GM19043 (cell line): ENCODE measurements around the gene ADAMTSL3.

Experiments used
- ATAC-seq: cut with Tn5 transposase; IDR thresholded peaks from one replicate; pipeline ENCODE4 v1.9.1; 2021; ENCODE audit warnings: low read depth; ENCODE audit not compliant: unreplicated experiment

Gene ADAMTSL3

DNA sequence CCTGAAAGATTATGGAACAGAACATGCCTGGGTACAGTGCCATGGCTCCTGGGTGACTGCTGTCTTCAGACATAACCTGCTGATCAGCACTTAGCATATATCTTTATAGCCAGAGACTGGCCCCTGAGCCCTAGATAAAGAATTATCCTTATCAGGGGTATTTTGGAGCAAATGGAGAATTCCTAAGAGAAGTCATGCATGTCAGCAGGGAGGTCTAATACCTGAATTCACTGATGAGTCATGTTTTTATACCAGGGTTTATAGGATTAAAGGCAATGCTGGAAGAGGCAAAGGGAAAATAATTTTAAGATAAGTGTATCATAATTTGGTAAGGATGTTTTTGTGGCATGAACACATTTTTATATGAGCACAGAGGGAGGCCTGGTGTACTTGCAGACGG, 159.8 kb downstream of the ADAMTSL3 start:
- ATAC-seq = no peak

DNA sequence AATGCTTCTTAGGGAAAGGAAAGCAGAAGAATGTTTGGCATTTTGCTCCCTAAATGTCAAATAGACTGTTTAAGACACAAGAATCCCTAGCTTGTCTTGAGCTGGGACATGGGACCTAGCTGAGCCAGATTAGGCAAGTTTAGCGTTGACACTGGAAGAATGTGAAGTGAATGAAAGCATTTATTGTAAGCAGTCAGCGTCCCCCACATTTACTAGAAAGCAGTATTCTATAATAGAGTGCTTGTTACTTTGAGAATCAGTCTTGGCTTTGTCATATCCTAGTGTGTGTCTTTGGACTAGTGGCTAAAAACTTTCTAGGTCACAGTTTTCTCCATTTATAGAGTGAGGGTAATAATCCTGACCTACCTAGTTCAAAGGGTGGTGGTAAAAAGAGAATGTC, 161.6 kb downstream of the ADAMTSL3 start:
- ATAC-seq = no peak

DNA sequence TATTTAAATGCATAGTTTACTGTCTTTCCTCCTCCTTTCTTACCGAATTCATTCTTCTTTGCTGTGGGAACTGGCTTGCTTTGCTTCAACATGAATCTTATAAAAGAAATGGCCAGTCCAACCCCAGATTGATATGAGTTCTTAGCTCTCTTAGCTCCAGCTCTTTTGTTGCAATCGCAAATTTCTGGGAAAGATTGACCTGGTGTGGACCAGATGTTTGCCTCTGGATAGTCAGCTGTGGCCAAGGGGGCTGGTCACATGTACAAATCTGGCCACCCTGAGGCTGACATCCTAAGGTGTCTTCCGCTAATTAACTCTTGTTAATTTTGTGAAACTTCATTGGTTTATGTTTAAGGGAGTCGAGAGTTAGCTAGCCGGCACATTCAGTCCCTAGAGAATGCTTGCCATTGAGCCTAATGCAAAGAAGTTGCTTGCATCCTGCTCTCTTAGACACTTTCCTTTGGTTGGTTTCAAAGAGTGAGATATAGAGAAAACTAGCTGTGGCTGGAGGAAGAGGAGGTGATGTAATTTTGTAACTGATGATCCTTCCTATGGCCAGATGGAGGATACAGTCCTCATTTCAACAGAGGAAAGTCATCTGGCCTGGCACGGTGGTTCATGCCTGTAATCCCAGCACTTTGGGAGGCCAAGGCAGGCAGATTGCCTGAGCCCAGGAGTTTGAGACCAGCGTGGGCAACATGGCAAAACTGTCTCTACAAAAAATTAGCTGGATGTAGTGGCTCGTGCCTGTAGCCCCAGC, 162.4 kb downstream of the ADAMTSL3 start:
- ATAC-seq = no peak

DNA sequence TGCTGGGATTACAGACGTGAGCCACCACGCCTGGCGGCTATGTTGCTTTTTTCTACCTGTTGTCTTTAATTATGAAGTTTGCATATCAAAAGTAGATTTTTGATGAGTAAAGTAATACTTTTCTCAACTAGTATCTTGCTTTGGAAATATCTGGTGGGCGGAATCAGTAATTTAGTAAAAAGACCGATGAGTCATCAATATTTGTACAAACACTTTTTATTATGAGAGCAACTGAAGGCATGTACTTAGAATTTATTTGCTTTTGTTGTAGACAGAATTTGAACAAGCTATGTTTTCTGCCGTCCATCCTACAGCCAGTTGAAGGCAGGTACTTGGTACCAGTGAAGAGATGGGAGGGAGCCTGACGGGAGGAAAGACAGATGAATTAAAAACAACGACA, 164.7 kb downstream of the ADAMTSL3 start:
- ATAC-seq = no peak

DNA sequence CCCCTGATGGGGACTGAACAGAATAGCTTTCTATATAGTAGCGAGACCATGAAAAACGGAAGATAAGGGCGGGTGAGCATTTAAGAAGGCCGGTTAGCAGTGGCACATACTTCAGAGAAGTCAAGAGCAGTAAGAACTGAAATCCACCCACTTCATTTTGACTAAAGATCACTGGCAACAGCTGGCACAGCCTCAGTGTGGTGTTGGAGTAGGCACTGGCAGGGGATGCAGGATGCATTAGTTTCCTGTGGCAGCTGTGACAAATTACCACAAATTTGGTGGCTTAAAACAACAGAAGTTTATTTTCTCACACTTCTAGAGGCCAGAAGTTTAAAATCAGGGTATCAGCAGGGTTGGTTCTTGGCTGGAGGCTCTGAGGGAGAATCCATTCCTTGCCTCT, 176.5 kb downstream of the ADAMTSL3 start:
- no peak for ATAC-seq

DNA sequence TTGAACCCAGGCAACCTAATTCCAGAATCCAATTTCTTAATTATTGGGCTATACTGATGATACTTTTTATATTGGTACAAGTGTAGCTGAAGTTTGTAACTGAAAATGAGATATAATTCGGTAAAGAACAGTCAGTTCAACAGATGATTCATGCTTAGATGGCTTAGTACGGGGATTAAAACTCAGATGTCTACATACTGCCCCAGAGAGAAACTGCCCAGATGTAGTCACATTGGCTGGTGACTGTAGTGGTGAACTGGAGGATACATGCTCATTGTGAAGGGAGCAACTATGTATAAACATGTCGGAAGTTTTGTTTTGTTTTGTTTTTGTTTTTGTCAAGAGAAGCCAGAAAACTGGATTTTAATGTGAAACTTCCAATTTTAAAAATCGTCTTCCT, 179.6 kb downstream of the ADAMTSL3 start:
- no peak for ATAC-seq

DNA sequence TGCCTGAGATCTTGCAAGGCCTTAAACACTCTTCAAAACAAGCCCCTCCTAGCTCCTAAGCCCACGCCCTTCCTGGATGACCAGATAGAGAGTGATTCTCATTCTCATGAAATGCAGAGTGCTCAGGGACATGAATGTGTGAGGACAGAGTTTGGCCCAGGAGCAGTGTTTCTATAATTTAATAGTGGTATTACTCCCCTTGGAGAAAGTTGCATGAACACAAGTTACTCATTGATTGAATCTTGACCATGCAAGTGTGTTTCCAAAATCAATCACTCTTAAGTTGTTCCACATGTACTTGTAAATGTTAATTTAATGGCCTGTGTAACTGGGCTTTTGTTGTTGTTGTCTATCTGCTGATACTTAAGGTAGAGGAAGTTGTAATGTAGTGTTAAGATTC, 181.6 kb downstream of the ADAMTSL3 start:
- no peak for ATAC-seq

DNA sequence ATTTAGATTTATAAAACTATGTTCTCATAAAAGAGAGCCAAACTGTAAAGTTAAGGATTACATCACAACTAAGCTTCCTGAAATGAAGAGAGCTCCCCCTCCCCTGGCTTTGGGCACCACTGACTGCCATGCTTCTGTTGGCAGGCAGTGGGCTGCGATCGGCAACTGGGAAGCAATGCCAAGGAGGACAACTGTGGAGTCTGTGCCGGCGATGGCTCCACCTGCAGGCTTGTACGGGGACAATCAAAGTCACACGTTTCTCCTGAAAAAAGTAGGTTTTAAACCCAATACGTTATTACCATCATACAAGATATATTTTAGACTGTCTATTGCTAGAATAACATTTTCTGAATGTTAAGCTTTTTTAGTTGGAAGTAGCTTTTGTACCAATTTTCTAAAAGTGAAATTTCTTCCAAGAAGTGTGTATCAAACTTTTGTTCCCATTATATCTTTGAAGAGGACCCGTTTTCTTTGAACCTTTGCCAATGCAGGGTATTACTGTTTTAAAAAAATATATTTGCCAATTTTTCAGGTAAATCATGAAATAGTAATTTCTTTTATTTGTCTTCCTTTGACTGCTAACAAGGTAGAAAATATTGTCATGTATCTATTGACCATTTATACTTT, 184.1 kb downstream of the ADAMTSL3 start:
- ATAC-seq = no peak

DNA sequence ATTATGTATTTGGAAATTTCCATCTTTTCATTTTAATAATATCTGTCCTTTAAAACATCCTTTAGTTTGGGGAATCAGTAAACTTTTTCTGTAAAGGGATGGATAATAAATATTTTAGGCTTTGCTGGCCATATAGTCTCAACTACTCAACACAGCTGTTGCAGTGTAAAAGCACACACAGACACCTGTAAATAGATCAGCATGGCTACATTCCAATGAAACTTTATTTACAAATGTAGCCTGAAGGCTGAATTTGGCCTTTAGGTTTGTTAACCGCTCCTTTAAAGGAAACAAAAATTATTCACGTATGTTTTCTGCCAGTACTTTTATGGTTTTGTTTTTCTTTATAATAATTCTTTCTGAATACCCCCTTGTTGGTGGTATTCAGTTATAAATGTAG, 184.8 kb downstream of the ADAMTSL3 start:
- ATAC-seq = no peak

DNA sequence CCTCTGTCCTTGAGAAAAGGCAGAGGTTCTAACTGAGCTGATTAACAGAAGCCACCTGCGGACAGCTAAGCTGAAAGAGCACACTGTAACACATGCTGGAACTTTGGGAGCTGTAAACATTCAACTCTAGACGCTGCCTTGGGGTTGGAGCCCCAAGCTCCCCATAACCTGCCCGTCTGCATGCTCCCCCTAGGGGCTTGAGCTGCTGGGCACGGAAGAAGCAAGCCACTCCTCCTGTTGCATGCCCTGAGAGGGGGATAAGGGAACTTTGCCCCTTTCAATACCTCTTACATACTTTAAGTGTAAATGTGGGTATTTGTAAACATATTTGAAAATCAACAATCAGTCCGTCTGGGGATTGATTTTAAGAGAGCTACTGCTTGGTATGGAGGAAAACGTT, 188.4 kb downstream of the ADAMTSL3 start:
- no peak for ATAC-seq

DNA sequence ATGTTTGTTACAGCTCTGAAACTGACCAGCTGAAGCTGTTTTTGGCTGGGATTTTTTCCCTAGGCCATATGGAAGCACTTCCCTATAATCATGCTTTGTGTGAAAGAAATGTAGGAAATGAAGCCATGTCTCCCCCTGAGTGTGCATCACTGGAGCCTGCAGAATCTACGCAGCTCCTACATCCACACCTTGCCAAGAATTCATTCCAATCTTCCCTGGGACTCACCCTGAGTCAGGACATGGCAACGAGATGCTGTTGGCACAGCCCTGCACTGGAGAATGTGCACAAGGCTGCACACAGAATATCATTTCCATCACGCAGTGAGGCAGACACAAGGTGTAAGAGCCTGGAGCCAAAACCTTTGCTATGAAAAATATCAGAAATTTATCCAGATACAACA, 189.5 kb downstream of the ADAMTSL3 start:
- ATAC-seq = no peak

DNA sequence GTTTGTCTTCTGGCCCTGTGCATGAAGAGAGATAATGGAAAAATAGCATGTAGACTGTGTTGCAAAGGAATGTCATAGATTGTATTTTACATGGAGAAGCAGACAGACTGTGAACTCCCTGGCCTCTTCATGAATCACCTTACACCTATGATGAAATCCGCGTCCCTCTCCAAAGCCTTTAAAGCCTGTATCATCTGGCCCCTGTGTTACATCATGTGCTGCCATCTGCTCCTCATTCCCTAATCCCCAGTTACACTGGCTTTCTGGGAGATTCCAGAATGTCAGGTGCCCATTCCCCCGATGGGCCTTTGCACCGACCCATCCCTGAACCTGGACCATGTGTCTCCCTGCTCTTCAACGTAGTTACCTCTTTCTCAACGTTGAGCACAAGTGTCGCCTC, 190.8 kb downstream of the ADAMTSL3 start:
- no peak for ATAC-seq

DNA sequence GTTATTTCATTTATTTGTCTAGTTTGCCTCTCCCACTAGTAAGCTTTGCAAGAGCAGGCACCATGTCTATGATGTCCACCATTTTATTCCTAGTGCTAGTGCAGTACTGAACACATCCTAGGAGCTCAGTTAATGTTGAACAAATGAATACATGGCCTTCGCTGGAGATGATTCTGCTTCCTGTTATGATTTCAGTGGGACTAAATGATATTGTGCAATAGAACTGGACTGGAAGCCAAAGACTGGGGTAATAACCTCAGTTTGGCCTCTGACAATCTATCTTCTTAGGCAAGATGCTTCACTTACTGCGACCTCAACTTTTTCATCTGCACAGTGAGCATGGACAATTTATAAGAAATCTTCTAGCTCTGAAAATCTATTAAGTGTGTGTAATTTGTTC, 191.3 kb downstream of the ADAMTSL3 start:
- ATAC-seq = no peak

DNA sequence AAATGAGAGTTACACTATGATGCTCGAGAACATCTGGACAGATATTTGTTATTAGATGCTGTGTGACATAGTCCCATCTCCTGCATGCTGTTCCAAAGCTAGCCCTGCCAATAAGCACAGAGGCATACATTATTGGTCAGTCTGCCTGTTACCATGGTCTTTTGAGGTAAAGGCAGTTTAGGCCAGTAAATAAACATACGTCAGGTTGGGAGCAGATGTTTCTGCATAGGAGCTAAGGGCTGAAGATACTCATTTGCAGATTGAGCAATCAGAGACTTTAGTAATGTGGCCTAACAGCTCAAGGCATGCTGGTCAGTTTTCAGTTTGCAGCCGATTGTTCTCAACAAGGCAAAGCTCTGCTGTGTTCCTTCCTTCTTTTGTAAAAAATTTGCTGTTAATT, 192.9 kb downstream of the ADAMTSL3 start:
- no peak for ATAC-seq

DNA sequence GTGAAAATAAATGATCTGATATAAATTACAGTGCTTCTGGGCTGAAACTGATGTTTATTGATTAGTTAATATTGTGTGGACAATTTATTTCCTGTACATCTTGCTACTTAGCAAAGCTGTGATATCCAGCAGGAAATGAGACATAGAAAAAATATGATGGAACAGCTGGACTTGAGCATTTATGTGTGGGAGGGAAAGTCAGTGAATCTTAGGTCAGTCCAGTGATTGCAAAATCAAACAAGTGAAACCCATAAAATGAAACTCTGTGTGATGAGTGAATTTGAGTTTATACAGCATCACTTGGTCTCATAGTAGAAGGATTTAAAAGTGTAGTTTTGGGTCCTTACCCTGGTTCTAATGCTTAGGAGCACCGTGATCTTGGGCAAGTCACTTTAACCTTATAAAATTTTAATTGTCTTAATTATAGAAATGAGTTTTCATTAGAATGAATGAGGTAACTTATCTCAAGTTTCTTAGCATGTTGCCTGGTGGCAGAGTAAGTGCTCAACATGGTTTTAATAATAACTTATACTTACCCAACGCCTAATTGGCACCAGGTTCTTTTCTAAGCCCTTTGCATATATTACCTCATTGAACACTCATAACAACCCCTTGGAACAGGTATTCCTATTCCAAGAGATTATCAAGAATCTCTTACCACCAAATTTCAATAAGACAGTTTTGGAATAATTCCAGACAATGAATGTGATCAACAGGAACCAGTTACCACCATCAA, 194.6 kb downstream of the ADAMTSL3 start:
- no peak for ATAC-seq

DNA sequence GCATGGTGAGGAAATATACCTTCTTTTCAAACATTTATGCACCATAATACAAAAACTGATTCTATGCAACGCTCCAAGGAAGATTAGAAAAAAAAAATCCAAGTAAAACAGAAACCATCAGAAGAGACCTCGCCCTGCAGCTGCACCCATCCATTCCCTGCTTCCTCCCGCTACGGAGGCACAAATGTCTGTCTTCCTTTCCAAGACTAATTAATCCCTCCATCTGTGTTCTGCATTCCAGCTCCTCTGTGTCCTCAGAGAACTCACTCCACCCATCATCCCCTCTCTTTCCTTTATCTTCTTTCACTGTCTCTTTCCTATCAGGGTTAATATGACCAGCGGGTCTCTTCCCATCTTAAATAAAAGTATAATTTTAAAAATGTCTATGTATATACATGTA, 196.1 kb downstream of the ADAMTSL3 start:
- ATAC-seq = no peak

DNA sequence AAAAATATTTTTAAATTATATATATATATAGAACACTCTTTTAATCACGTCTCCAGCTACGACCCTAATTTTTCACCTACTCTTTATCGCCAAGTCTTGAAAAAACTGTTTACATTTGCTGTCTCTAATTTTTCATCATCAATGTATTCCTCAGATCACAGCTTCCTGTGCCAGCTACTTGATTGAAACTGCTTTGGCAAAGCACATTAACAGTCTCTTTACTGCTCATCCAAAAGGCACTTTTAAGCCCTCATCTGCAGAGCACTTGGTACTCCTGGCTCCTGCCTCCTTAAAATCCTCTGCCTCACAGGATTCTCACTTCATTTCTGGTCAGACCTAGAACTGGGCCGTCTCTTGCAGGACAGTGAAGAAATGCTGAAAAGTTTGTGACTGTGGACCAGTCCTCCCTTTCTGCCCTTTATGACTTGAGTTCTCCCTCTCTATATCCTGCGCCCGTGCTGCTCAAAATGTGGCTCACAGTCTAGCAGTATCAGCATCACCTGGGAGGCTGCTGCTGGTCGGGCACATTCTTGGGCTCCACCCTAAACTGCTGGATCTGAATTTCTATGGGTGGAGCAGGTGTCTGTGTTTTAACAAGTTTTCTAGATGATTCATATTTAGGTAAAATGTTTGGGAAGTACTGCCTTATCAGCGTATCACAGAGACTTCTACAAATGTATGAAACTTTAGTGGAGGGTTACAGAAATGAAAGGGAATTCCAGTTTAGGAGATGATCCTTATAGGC, 196.8 kb downstream of the ADAMTSL3 start:
- ATAC-seq = no peak

DNA sequence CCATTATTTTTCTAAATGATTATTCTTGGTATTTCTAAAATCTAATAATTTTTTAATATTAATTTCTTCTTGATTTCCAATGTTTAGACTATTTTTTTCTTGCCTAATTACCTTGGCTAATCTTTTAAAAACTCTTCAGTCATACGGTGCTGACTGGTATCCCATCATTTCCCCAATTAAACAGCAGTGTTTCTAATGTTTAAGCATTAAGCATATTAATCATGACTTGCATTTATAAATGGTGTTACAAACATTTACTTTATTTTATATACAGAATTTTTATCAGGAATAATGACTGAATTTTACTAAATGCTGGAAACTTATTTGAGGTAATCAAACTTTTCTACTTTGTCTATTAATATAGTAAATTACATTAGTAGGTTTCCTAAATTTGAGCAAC, 199.3 kb downstream of the ADAMTSL3 start:
- ATAC-seq = no peak

DNA sequence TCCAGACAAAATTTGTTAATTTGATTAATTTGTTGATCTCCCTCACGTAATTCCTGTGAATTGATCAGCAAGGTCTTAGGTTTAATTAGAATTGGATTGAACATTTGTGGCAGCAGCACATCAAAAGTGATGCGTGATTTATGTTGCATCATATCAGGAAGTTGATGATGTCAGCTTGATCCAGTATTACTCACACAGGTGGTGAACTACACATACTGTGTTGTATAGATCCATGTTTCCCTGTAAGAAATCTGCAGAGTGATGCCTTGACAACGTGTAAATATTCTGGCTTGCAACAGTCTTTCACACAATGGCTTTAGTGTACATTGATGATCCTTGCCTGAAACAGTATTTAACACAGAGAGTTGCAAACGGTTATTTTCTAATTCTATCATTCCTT, 200.4 kb downstream of the ADAMTSL3 start:
- ATAC-seq = no peak

DNA sequence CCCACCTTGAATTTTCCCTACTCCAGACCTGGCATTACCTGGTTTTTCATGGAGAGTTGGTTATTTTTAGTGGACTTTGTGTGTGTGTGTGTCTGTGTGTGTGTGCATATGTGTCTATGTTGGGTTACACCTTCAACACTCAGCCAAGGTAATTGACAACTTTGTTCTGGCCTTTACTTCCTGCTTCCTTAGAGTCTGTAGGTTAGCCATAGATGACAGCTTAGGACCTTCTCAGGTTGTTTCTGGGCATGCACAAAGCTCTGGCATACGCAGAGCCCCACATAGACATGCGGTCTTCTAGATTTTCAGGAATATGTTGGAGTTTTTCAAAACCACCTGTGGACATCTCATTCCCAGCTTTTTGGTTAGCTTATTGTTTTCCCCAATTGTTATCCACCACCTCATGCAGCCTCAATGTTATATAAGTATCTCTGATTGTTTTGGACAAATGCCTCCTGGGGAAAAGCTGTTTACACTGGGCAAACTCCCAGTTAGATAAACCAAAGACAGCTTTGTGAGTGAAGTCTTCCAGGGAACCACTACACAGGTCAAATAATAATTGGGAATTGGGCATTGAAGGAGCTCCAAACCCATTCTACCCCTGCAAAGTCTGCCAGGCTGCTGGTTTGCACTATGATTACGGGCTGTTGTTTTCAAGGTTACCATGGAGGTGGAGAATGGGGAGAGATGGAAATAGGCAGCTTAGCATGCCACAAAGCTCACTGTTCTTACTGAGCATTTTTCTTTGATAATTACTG, 201.2 kb downstream of the ADAMTSL3 start:
- no peak for ATAC-seq
